Measurements from ENCODE around the gene CHST3. TPM values are rescaled to one million over a fixed set of nuclear protein-coding genes. Genes with fewer than 3 reads are reported as not detected.

The CHST3 gene
- polyA plus RNA-seq, 4 donors, result 0.22 to 7.7 (median 2.5) TPM

GRCh38 chr10:72045586-72045985 is 81.4 kb downstream of the CHST3 start:
- no peak for DNase-seq
- Histone ChIP-seq H3K27me3 (ENCODE audit: control insufficient read depth in 3 of 3, insufficient read depth in 3 of 3, low read length in 3 of 3) (no peaks in the 10 kb centered on the region), H3K4me3 (ENCODE audit: low read depth in 1 of 3, low read length in 3 of 3) (no peak overlapping the region), H3K9me3 (ENCODE audit: control insufficient read depth in 2 of 2, insufficient read depth in 1 of 2, low read depth in 1 of 2, low read length in 1 of 2) (peaks cover 0 to 11% of the 10 kb centered on the region in 2 donors), H3K36me3 (ENCODE audit: control insufficient read depth in 3 of 3, insufficient read depth in 2 of 3, low read depth in 1 of 3, low read length in 3 of 3) (no peaks in the 10 kb centered on the region), H3K27ac (ENCODE audit: low read depth in 1 of 3, low read length in 2 of 3) (no peak overlapping the region), H3K4me1 (ENCODE audit: control insufficient read depth in 3 of 3, insufficient read depth in 2 of 3, low read depth in 1 of 3, low read length in 2 of 3) (no peaks in the 10 kb centered on the region)
- WGBS, 3 donors, result 72 to 78% (median 73%) methylated on average over 2 of the region's 2 CpGs
- FAIRE-seq, result no peak

- H3K9me3 ChIP-seq (ENCODE audit: control insufficient read depth in 2 of 2, insufficient read depth in 1 of 2, low read depth in 1 of 2, low read length in 1 of 2), result peaks cover 0 to 11% of the 10 kb centered on the region in 2 donors
- no peaks in the 10 kb centered on the region for H3K27me3 ChIP-seq (ENCODE audit: control insufficient read depth in 3 of 3, insufficient read depth in 3 of 3, low read length in 3 of 3)
- 27 to 30% (median 29%) methylated on average over 12 of the region's 12 CpGs for WGBS, 3 donors
- H3K27ac ChIP-seq (ENCODE audit: low read depth in 1 of 3, low read length in 2 of 3), result no peak overlapping the region
- FAIRE-seq (no peak), DNase-seq (peak; percentile 94 to 96)
- no peaks in the 10 kb centered on the region for H3K4me1 ChIP-seq (ENCODE audit: control insufficient read depth in 3 of 3, insufficient read depth in 2 of 3, low read depth in 1 of 3, low read length in 2 of 3)
- H3K36me3 ChIP-seq (ENCODE audit: control insufficient read depth in 3 of 3, insufficient read depth in 2 of 3, low read depth in 1 of 3, low read length in 3 of 3), result no peaks in the 10 kb centered on the region
- H3K4me3 ChIP-seq (ENCODE audit: low read depth in 1 of 3, low read length in 3 of 3), result no peak overlapping the region
These were observed 84.4 kb downstream of the CHST3 start for GRCh38 chr10:72048450-72049124.

- Histone ChIP-seq H3K4me1 (ENCODE audit: control insufficient read depth in 3 of 3, insufficient read depth in 2 of 3, low read depth in 1 of 3, low read length in 2 of 3) (no peaks in the 10 kb centered on the region), H3K4me3 (ENCODE audit: low read depth in 1 of 3, low read length in 3 of 3) (no peak overlapping the region), H3K9me3 (ENCODE audit: control insufficient read depth in 2 of 2, insufficient read depth in 1 of 2, low read depth in 1 of 2, low read length in 1 of 2) (peaks cover 0 to 11% of the 10 kb centered on the region in 2 donors), H3K27me3 (ENCODE audit: control insufficient read depth in 3 of 3, insufficient read depth in 3 of 3, low read length in 3 of 3) (no peaks in the 10 kb centered on the region), H3K36me3 (ENCODE audit: control insufficient read depth in 3 of 3, insufficient read depth in 2 of 3, low read depth in 1 of 3, low read length in 3 of 3) (no peaks in the 10 kb centered on the region), H3K27ac (ENCODE audit: low read depth in 1 of 3, low read length in 2 of 3) (no peak overlapping the region)
- WGBS, 3 donors, result 75 to 82% (median 82%) methylated on average over 1 of the region's 1 CpG
- FAIRE-seq, result no peak
- DNase-seq, result no peak
These were observed 85.3 kb downstream of the CHST3 start for GRCh38 chr10:72049472-72049871.

GRCh38 chr10:72049969-72050781 is 86.0 kb downstream of the CHST3 start:
- Histone ChIP-seq H3K27ac (ENCODE audit: low read depth in 1 of 3, low read length in 2 of 3) (no peak overlapping the region), H3K36me3 (ENCODE audit: control insufficient read depth in 3 of 3, insufficient read depth in 2 of 3, low read depth in 1 of 3, low read length in 3 of 3) (no peaks in the 10 kb centered on the region), H3K9me3 (ENCODE audit: control insufficient read depth in 2 of 2, insufficient read depth in 1 of 2, low read depth in 1 of 2, low read length in 1 of 2) (peaks cover 0 to 11% of the 10 kb centered on the region in 2 donors), H3K4me1 (ENCODE audit: control insufficient read depth in 3 of 3, insufficient read depth in 2 of 3, low read depth in 1 of 3, low read length in 2 of 3) (no peaks in the 10 kb centered on the region), H3K4me3 (ENCODE audit: low read depth in 1 of 3, low read length in 3 of 3) (no peak overlapping the region), H3K27me3 (ENCODE audit: control insufficient read depth in 3 of 3, insufficient read depth in 3 of 3, low read length in 3 of 3) (no peaks in the 10 kb centered on the region)
- no peak for FAIRE-seq
- DNase-seq, result no peak
- 87 to 91% (median 89%) methylated on average over 5 of the region's 5 CpGs for WGBS, 3 donors

GRCh38 chr10:72050873-72051272 is 86.7 kb downstream of the CHST3 start:
- FAIRE-seq (no peak), DNase-seq (no peak)
- no peaks in the 10 kb centered on the region for H3K4me1 ChIP-seq (ENCODE audit: control insufficient read depth in 3 of 3, insufficient read depth in 2 of 3, low read depth in 1 of 3, low read length in 2 of 3)
- 65 to 76% (median 68%) methylated on average over 3 of the region's 3 CpGs for whole genome bisulfite sequencing, 3 donors
- H3K27me3 ChIP-seq (ENCODE audit: control insufficient read depth in 3 of 3, insufficient read depth in 3 of 3, low read length in 3 of 3), result no peaks in the 10 kb centered on the region
- H3K36me3 ChIP-seq (ENCODE audit: control insufficient read depth in 3 of 3, insufficient read depth in 2 of 3, low read depth in 1 of 3, low read length in 3 of 3), result no peaks in the 10 kb centered on the region
- peaks cover 0 to 11% of the 10 kb centered on the region in 2 donors for H3K9me3 ChIP-seq (ENCODE audit: control insufficient read depth in 2 of 2, insufficient read depth in 1 of 2, low read depth in 1 of 2, low read length in 1 of 2)
- no peak overlapping the region for H3K4me3 ChIP-seq (ENCODE audit: low read depth in 1 of 3, low read length in 3 of 3)
- no peak overlapping the region for H3K27ac ChIP-seq (ENCODE audit: low read depth in 1 of 3, low read length in 2 of 3)

GRCh38 chr10:72053690-72054089 is 89.5 kb downstream of the CHST3 start:
- DNase-seq, result no peak
- Histone ChIP-seq H3K27ac (ENCODE audit: low read depth in 1 of 3, low read length in 2 of 3) (no peak overlapping the region), H3K36me3 (ENCODE audit: control insufficient read depth in 3 of 3, insufficient read depth in 2 of 3, low read depth in 1 of 3, low read length in 3 of 3) (no peaks in the 10 kb centered on the region), H3K4me3 (ENCODE audit: low read depth in 1 of 3, low read length in 3 of 3) (no peak overlapping the region), H3K4me1 (ENCODE audit: control insufficient read depth in 3 of 3, insufficient read depth in 2 of 3, low read depth in 1 of 3, low read length in 2 of 3) (no peaks in the 10 kb centered on the region), H3K27me3 (ENCODE audit: control insufficient read depth in 3 of 3, insufficient read depth in 3 of 3, low read length in 3 of 3) (no peaks in the 10 kb centered on the region), H3K9me3 (ENCODE audit: control insufficient read depth in 2 of 2, insufficient read depth in 1 of 2, low read depth in 1 of 2, low read length in 1 of 2) (peaks cover 0 to 7% of the 10 kb centered on the region in 2 donors)
- 84 to 91% (median 88%) methylated on average over 7 of the region's 7 CpGs for WGBS, 3 donors
- no peak for FAIRE-seq

GRCh38 chr10:72056113-72056512 is 91.9 kb downstream of the CHST3 start:
- FAIRE-seq (no peak), DNase-seq (no peak)
- 83 to 91% (median 85%) methylated on average over 5 of the region's 5 CpGs for WGBS, 3 donors
- Histone ChIP-seq H3K27me3 (ENCODE audit: control insufficient read depth in 3 of 3, insufficient read depth in 3 of 3, low read length in 3 of 3) (peaks cover 0 to 4% (median 0%) of the 10 kb centered on the region in 3 donors), H3K9me3 (ENCODE audit: control insufficient read depth in 2 of 2, insufficient read depth in 1 of 2, low read depth in 1 of 2, low read length in 1 of 2) (no peaks in the 10 kb centered on the region), H3K27ac (ENCODE audit: low read depth in 1 of 3, low read length in 2 of 3) (no peak overlapping the region), H3K4me3 (ENCODE audit: low read depth in 1 of 3, low read length in 3 of 3) (no peak overlapping the region), H3K36me3 (ENCODE audit: control insufficient read depth in 3 of 3, insufficient read depth in 2 of 3, low read depth in 1 of 3, low read length in 3 of 3) (no peaks in the 10 kb centered on the region), H3K4me1 (ENCODE audit: control insufficient read depth in 3 of 3, insufficient read depth in 2 of 3, low read depth in 1 of 3, low read length in 2 of 3) (no peaks in the 10 kb centered on the region)

GRCh38 chr10:72056932-72057751 is 92.9 kb downstream of the CHST3 start:
- no peak overlapping the region for H3K4me3 ChIP-seq (ENCODE audit: low read depth in 1 of 3, low read length in 3 of 3)
- H3K27ac ChIP-seq (ENCODE audit: low read depth in 1 of 3, low read length in 2 of 3), result no peak overlapping the region
- FAIRE-seq, result no peak
- WGBS, 3 donors, result 68 to 83% (median 73%) methylated on average over 25 of the region's 25 CpGs
- H3K27me3 ChIP-seq (ENCODE audit: control insufficient read depth in 3 of 3, insufficient read depth in 3 of 3, low read length in 3 of 3), result peaks cover 0 to 4% (median 0%) of the 10 kb centered on the region in 3 donors
- H3K4me1 ChIP-seq (ENCODE audit: control insufficient read depth in 3 of 3, insufficient read depth in 2 of 3, low read depth in 1 of 3, low read length in 2 of 3), result no peaks in the 10 kb centered on the region
- no peak for DNase-seq
- no peaks in the 10 kb centered on the region for H3K36me3 ChIP-seq (ENCODE audit: control insufficient read depth in 3 of 3, insufficient read depth in 2 of 3, low read depth in 1 of 3, low read length in 3 of 3)
- no peaks in the 10 kb centered on the region for H3K9me3 ChIP-seq (ENCODE audit: control insufficient read depth in 2 of 2, insufficient read depth in 1 of 2, low read depth in 1 of 2, low read length in 1 of 2)
